ENCODE data around the gene INTS2.
"Not testable (repeated sequence)": the region's sequence is repeated elsewhere in the genome, so short reads cannot be mapped to it uniquely, and the experiment has no call there.

INTS2 gene

GRCh38 chr17:61887733-61888132 is 40.0 kb downstream of the INTS2 start:
- not testable (repeated sequence) for DNase-seq (ENCODE audit: low read depth)

GRCh38 chr17:61885865-61886264 is 41.9 kb downstream of the INTS2 start:
- peak; percentile 52 for DNase-seq (ENCODE audit: low read depth)

- DNase-seq (ENCODE audit: low read depth), result no peak
Measured at GRCh38 chr17:61884864-61885263, 42.9 kb downstream of the INTS2 start.

GRCh38 chr17:61880589-61881102 is 47.1 kb downstream of the INTS2 start:
- DNase-seq (ENCODE audit: low read depth), result no peak

GRCh38 chr17:61878984-61879612 is 48.7 kb downstream of the INTS2 start:
- peak; percentile 2 for DNase-seq (ENCODE audit: low read depth)

- DNase-seq (ENCODE audit: low read depth), result no peak
Measured at GRCh38 chr17:61878520-61878919, 49.3 kb downstream of the INTS2 start.

GRCh38 chr17:61877837-61878236 is 49.9 kb downstream of the INTS2 start:
- no peak for DNase-seq (ENCODE audit: low read depth)

- no peak for DNase-seq (ENCODE audit: low read depth)
Measured at GRCh38 chr17:61875804-61876203, 52.0 kb downstream of the INTS2 start.

- DNase-seq (ENCODE audit: low read depth), result no peak
Measured at GRCh38 chr17:61875285-61875684, 52.5 kb downstream of the INTS2 start.

- DNase-seq (ENCODE audit: low read depth), result no peak
Measured at GRCh38 chr17:61874075-61874474, 53.7 kb downstream of the INTS2 start.

- no peak for DNase-seq (ENCODE audit: low read depth)
Measured at GRCh38 chr17:61872099-61872498, 55.7 kb downstream of the INTS2 start.

GRCh38 chr17:61869138-61869537 is 58.6 kb downstream of the INTS2 start:
- no peak for DNase-seq (ENCODE audit: low read depth)

GRCh38 chr17:61868074-61868473 is 59.7 kb downstream of the INTS2 start:
- no peak for DNase-seq (ENCODE audit: low read depth)

GRCh38 chr17:61867033-61867432 is 60.7 kb downstream of the INTS2 start:
- DNase-seq (ENCODE audit: low read depth), result no peak

GRCh38 chr17:61863801-61864126 is 64.0 kb downstream of the INTS2 start:
- DNase-seq (ENCODE audit: low read depth), result no peak

- peak; percentile 95 for DNase-seq (ENCODE audit: low read depth)
Measured at GRCh38 chr17:61862975-61863800, 64.6 kb downstream of the INTS2 start, which contains the start of gene BRIP1. Gene BRIP1, minus strand, starts transcription at chr17:61863528. Its CDS starts 1,989 bp downstream, at chr17:61861539.

GRCh38 chr17:61862105-61862574 is 65.6 kb downstream of the INTS2 start:
- peak; percentile 63 for DNase-seq (ENCODE audit: low read depth)

- DNase-seq (ENCODE audit: low read depth), result peak; percentile 3
Measured at GRCh38 chr17:61860397-61860796, 67.4 kb downstream of the INTS2 start.

- no peak for DNase-seq (ENCODE audit: low read depth)
Measured at GRCh38 chr17:61856035-61856434, 71.7 kb downstream of the INTS2 start.

- no peak for DNase-seq (ENCODE audit: low read depth)
Measured at GRCh38 chr17:61852857-61853256, 74.9 kb downstream of the INTS2 start.

- DNase-seq (ENCODE audit: low read depth), result peak; percentile 25
Measured at GRCh38 chr17:61849674-61850073, 78.1 kb downstream of the INTS2 start.

- no peak for DNase-seq (ENCODE audit: low read depth)
Measured at GRCh38 chr17:61848896-61849295, 78.9 kb downstream of the INTS2 start.

- no peak for DNase-seq (ENCODE audit: low read depth)
Measured at GRCh38 chr17:61848247-61848646, 79.5 kb downstream of the INTS2 start.
